Epithelial cell of proximal tubule (primary cell): ENCODE measurements around the gene ETV6. TPM values are rescaled to one million over a fixed set of nuclear protein-coding genes. Genes with fewer than 3 reads are reported as not detected.
"Not testable (repeated sequence)": the region's sequence is repeated elsewhere in the genome, so short reads cannot be mapped to it uniquely, and the experiment has no call there.

Source experiments
- DNase-seq: peaks from one replicate; pipeline ENCODE4 v3.0.0-alpha.2; 2011; ENCODE audit warnings: low read depth
- H3K4me3 ChIP-seq: 2 replicates; pipeline ENCODE4 v1.5.1; 2011; ENCODE audit warnings: low read depth, mild to moderate bottlenecking, low read length
- CTCF ChIP-seq: conservative IDR thresholded peaks from 2 replicates; pipeline ENCODE4 v1.5.1; 2012; ENCODE audit warnings: low read depth, mild to moderate bottlenecking, low read length
- total RNA-seq: library from RNA; depleted of rRNA; stranded (reverse); fragments of >200 nt; gene quantifications from 2 replicates; pipeline ENCODE4 v1.2.3, GENCODE V29; 2015

The ETV6 gene
- total RNA-seq, 1 donor from 2014 or later: 12.9 TPM

- no peak for TF ChIP-seq CTCF
- no peak overlapping the region for H3K4me3 ChIP-seq
- no peak for DNase-seq
Observed at GRCh38 chr12:11618046-11618445, 31.4 kb upstream of the ETV6 start.

GRCh38 chr12:11621797-11622423, 27.6 kb upstream of the ETV6 start:
- DNase-seq: no peak
- H3K4me3 ChIP-seq: no peak overlapping the region
- TF ChIP-seq CTCF: peak; percentile 29

- TF ChIP-seq CTCF: peak; percentile 49
- H3K4me3 ChIP-seq: no peak overlapping the region
- no peak for DNase-seq
Observed at GRCh38 chr12:11622876-11623281, 26.6 kb upstream of the ETV6 start.

GRCh38 chr12:11623382-11623781, 26.1 kb upstream of the ETV6 start:
- no peak for TF ChIP-seq CTCF
- H3K4me3 ChIP-seq: no peak overlapping the region
- DNase-seq: no peak

- H3K4me3 ChIP-seq: no peak overlapping the region
- DNase-seq: no peak
- no peak for TF ChIP-seq CTCF
Observed at GRCh38 chr12:11624116-11624515, 25.4 kb upstream of the ETV6 start.

GRCh38 chr12:11627709-11628108, 21.8 kb upstream of the ETV6 start:
- not testable (repeated sequence) for H3K4me3 ChIP-seq, DNase-seq

- DNase-seq: no peak
- TF ChIP-seq CTCF: no peak
Observed at GRCh38 chr12:11628353-11628752, 21.1 kb upstream of the ETV6 start.

More at GRCh38 chr12:11628353-11628752, 21.1 kb upstream of the ETV6 start:
- no peak overlapping the region for H3K4me3 ChIP-seq
